GM12801 (cell line): Measurements from ENCODE around the gene PITPNC1.

Experiments
- CTCF ChIP-seq: IDR thresholded peaks from one replicate; pipeline ENCODE4 v1.5.1; 2011; ENCODE audit warnings: control low read depth; ENCODE audit not compliant: insufficient read length; ENCODE audit errors: extremely low read depth

The PITPNC1 gene

GRCh38 chr17:67666028-67666427, 288.9 kb downstream of the PITPNC1 start:
- TF ChIP-seq CTCF: no peak

DNA sequence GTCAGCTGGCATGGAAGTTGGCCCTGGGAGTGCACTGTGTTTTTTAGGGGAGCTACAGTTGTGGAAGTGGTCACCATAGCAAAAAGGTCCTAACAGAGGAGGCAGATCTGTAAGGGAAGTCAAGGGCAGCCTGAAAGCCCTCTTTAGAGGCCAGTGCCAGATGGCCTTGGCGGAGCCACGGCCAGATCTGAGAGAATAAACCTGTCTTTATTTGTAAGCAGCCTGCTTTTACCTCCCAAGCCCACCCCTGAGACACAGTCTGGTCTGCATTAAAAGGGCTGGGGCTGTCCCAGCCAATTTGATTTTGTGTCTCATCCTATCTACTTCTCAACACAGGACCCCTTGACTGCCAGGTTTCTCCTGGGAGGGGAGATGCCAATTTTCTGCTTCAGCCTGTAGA, 289.6 kb downstream of the PITPNC1 start:
- no peak for TF ChIP-seq CTCF

- TF ChIP-seq CTCF: no peak
These were observed 294.4 kb downstream of the PITPNC1 start for GRCh38 chr17:67671493-67671892.

DNA sequence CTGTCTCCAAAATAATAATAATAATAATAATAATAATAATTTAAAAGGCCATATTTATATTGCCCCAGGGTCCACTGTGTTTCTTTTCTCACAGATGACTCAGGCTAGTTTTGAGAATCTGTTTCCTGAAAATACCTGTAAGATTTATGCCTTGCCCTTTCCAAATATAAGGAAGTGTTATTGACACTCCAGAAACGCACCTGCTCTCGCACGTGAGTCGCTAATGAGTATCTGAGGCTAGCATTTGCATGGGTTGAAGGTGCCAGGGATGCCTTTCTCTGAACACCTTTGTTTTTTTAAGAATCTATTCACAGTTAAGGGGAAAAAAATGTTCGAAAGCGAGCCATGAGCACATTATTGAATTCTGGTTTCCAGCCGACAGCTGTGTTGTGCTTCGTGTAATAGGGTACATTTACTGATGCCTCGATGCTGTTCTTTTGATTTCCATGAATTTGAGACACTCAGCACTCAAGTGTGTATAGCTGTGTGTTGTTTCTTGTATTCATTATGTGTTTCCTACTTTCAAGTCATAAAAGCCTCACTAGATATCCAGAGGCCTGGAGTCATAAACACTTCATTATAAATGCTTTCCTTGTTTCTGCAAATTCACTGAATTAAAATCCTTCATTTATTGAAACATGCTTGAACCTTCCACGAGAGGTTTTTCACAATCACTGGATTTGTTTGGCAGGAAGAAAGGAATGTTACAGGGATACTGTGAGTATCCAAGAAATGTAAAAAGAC, 295.7 kb downstream of the PITPNC1 start:
- no peak for TF ChIP-seq CTCF

DNA sequence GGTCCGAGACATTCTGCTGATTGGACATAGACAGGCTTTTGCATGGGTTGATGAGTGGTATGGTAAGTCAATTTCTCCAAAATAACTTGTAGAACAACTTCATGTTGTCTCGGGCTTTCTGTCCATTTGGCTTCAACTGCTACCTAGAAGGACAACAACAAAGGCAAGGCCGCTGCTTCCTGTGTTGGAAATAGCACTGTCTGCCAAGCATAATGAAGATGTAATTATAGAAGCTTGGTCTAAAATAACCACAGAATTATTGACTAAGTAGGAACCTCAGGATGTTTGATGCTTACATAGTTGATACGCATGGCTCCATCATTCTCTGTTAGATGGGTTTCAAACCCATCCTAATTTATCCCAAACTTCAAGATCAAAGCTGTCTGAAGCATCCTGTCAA, 298.4 kb downstream of the PITPNC1 start:
- no peak for TF ChIP-seq CTCF

DNA sequence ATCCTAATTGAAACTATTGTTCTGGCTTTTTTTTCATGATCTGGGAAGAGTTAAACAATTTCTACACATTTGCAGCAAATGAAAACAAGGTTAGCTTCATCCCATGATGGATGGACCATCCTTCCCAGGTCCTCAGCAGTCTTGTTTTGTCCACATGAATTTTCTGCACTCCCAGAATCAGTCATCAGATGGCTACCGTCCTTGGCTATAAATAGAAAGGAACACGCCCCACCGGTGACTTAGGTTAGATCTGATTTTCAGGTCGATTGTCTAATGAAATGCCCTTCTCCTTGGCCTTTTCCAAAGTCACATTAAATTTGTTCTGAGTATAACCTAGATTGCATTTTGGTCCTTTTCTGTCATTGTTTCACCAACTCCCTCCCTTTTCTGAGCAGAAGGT, 299.2 kb downstream of the PITPNC1 start:
- no peak for TF ChIP-seq CTCF

DNA sequence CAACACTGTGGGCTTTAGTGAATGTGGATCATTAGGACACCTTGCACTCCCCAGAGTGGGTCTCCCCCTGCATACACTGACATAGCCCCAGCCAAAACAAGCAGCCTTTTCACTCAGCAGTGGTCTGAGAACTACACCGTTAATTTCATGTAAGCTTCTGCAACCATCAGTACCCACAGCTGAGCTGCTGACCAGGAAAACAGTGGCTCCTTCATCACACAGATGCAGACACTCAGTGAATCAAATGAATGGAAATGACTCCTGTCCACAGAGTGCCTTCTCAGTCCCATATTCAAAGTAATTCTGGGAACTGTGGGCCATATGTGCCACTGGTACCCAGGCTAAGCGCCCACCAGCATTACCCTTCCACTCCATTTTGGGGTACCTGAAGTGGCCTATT, 301.3 kb downstream of the PITPNC1 start:
- no peak for TF ChIP-seq CTCF
